GM10266 (cell line): Measurements from ENCODE around the gene WASF2.

ENCODE experiments used
- DNase-seq: peaks from one replicate; pipeline ENCODE4 v3.0.0; 2012; ENCODE audit errors: extremely low spot score
- TF ChIP-seq, protein P1 (sequence below): IDR thresholded peaks from 2 replicates; pipeline ENCODE4 v1.5.1; 2012; ENCODE audit warnings: mild to moderate bottlenecking, low read depth; ENCODE audit not compliant: control insufficient read depth, insufficient read depth; ENCODE audit errors: missing control alignments

The WASF2 gene

DNA sequence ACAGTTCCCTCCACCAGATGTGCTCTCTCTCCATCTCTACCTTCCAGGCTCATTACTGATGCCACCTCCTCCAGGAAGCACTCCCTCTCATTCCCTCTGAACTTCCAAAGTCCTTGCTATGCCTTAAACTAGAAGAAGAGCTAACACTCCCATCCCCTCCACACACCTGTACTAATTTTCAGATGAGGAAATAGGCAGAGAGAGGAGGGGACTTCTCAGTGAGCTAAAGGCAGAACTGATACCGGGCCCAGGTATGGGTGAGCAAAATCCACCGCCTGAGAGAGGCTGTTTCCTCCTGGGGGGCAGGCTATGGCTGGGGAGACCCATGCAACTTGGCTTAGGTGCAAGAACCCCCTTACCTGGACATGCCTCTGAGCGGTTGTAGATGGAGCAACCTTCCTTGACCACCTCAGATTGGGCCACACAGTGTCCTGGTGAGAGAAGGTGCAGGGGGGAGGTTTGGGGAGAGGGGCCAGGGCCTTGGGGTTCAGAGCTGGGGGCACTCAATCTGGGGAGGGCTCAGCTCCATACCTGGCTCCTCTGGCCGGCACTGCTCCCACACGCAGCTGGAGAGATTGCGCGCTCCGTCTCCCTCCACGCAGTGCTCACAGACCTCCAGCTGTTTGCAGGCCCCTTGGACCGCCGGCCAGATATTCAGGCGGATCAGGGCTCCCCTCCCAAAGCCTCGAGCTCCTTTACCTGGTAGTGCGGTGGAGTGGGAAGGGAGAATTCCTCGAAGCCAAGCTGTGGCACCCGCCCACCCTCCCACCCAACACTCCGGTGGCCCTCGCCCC lies 107.8 kb downstream of the WASF2 start:
- DNase-seq: no peak

GRCh38 chr1:27380766-27381733 lies 108.9 kb downstream of the WASF2 start:
- TF ChIP-seq, protein P1, sequence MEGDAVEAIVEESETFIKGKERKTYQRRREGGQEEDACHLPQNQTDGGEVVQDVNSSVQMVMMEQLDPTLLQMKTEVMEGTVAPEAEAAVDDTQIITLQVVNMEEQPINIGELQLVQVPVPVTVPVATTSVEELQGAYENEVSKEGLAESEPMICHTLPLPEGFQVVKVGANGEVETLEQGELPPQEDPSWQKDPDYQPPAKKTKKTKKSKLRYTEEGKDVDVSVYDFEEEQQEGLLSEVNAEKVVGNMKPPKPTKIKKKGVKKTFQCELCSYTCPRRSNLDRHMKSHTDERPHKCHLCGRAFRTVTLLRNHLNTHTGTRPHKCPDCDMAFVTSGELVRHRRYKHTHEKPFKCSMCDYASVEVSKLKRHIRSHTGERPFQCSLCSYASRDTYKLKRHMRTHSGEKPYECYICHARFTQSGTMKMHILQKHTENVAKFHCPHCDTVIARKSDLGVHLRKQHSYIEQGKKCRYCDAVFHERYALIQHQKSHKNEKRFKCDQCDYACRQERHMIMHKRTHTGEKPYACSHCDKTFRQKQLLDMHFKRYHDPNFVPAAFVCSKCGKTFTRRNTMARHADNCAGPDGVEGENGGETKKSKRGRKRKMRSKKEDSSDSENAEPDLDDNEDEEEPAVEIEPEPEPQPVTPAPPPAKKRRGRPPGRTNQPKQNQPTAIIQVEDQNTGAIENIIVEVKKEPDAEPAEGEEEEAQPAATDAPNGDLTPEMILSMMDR: no peak
- no peak for DNase-seq

More for the DNA sequence above, 107.8 kb downstream of the WASF2 start:
- TF ChIP-seq, protein P1: no peak

- DNase-seq: no peak
- TF ChIP-seq, protein P1: no peak
These were observed 109.7 kb downstream of the WASF2 start for GRCh38 chr1:27380224-27380623.

- no peak for DNase-seq
These were observed 110.3 kb downstream of the WASF2 start for GRCh38 chr1:27379564-27380122.

DNA sequence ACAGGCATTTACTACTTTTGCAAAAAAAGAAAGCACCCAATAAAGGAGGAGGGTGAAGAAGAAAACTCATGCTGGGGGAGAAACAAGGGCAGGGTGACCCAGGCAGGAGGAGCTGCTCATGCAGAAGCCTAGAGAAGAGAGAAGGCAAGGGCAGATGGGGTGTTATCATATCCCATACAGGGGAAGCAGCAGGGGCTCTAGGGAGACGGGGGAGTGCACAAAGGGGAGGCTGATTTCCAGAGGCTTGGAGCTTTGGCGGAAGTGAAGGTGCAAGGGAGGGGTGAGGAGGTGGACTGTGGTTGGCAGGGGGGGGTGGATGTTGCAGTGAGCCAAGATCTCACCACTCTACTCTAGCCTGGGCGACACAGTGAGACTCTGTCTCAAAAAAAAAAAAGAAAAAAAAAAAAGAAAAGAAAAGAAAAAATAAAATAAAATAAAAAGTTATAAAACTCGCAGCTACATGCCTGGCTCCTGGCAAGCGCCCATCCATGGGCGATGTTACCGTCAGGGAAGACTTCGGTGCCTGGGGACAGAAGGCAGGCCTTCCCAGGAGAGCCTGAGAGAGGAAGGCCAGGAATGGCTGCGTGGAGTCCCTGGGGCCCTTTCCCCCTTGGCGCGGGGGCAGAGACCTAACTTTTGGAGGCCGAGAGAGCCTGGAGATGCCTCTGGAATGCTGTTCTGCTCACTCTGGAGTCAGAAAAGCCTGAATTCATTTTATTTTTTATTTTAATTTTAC lies 112.0 kb downstream of the WASF2 start:
- no peak for DNase-seq
- TF ChIP-seq, protein P1: no peak

More at GRCh38 chr1:27379564-27380122, 110.3 kb downstream of the WASF2 start:
- TF ChIP-seq, protein P1: no peak

DNA sequence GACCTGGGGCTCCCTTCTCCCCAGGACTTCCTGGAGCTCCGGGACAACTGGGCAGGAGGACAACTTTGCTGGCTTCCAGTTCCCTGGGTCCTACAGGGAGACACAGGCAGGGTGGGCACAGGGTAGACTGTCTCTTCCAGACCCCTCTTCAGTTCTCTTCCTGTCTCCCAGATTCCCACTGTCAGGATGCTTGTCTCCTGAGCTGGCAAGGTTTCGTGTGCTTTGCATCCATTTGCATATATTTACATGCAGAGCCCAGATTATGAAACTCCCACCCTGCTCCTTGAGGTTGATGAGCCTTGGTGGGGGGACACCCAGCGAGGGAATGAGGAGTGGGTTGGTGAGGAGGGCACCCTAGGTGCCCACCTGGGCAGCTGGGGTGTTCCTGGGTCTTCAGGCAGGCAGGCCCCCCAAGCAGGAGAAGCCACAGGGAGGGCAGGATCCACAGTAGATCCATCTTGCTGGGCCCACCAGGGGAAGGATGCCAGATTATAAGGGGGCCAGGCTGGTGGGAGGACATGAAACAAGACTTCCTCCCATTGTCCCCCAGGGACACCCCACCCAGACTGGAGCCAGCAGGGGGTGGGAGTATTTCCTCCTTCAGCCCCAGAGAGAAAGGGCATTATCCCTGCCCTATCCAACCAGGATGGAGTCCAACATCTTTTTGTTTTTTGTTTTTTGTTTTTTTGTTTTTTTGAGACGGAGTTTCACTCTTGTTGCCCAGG lies 115.4 kb downstream of the WASF2 start, which contains the start of gene FCN3:
FCN3 (minus strand) TSS at position 463 of the 725 bp plus-strand sequence; CDS start at position 457, 6 bp downstream.
- TF ChIP-seq, protein P1: no peak

More for the DNA sequence above, 115.4 kb downstream of the WASF2 start, which contains the start of gene FCN3:
- no peak for DNase-seq
